SU-DHL-6 (cell line): ENCODE data around the gene RAI2.

Experiments
- H2AFZ ChIP-seq: fragments of 200-600 bp; sonication (generic); 2 replicates; pipeline ENCODE4 v1.6.1; 2014; ENCODE audit warnings: low read depth, mild to moderate bottlenecking, moderate library complexity, mixed read lengths, antibody characterized with exemption, low read length; ENCODE audit not compliant: severe bottlenecking
- H3F3A ChIP-seq: fragments of 200-600 bp; shearing (Covaris generic); 2 replicates; pipeline ENCODE4 v1.6.0; 2016; ENCODE audit warnings: antibody characterized with exemption, mild to moderate bottlenecking; ENCODE audit not compliant: insufficient read depth
- H3K27ac ChIP-seq: fragments of 200-600 bp; sonication (generic); 2 replicates; pipeline ENCODE4 v1.5.1; 2016; ENCODE audit warnings: low read depth, mild to moderate bottlenecking, low read length, moderate library complexity, mixed read lengths
- H3K27me3 ChIP-seq: fragments of 200-600 bp; sonication (generic), shearing (Covaris generic); 2 replicates; pipeline ENCODE4 v1.6.0; 2014; ENCODE audit warnings: mild to moderate bottlenecking, low read length
- H3K36me3 ChIP-seq: fragments of 200-600 bp; sonication (generic); 2 replicates; pipeline ENCODE4 v1.6.1; 2014; ENCODE audit warnings: mild to moderate bottlenecking, low read length, mixed read lengths
- H3K4me2 ChIP-seq: fragments of 300-600, 200-600 bp; shearing (Covaris generic), sonication (generic); 2 replicates; pipeline ENCODE4 v1.6.0; 2014; ENCODE audit warnings: low read length, low read depth, mild to moderate bottlenecking; ENCODE audit not compliant: poor library complexity, severe bottlenecking
- H3K4me3 ChIP-seq: fragments of 200-600 bp; sonication (generic); 2 replicates; pipeline ENCODE4 v1.5.1; 2014; ENCODE audit warnings: antibody characterized with exemption, low read length, mild to moderate bottlenecking, mixed read lengths; ENCODE audit not compliant: insufficient read depth, poor library complexity, severe bottlenecking
- H3K79me2 ChIP-seq: fragments of 200-600 bp; sonication (generic); 2 replicates; pipeline ENCODE4 v1.6.1; 2014; ENCODE audit warnings: mild to moderate bottlenecking, low read length, moderate library complexity; ENCODE audit not compliant: insufficient read depth
- H3K9ac ChIP-seq: fragments of 200-600 bp; sonication (generic); 2 replicates; pipeline ENCODE4 v1.7.0; 2014; ENCODE audit warnings: mild to moderate bottlenecking, low read length
- H3K9me2 ChIP-seq: fragments of 200-600 bp; sonication (generic); replicated peaks from 2 replicates; pipeline ENCODE4 v1.6.1; 2014; ENCODE audit warnings: low read length; ENCODE audit not compliant: insufficient read depth
- H3K9me3 ChIP-seq: fragments of 200-600 bp; sonication (generic); 2 replicates; pipeline ENCODE4 v1.6.1; 2014; ENCODE audit warnings: low read length, mixed read lengths; ENCODE audit not compliant: insufficient read depth
- H4K20me1 ChIP-seq: fragments of 200-600 bp; sonication (generic); 2 replicates; pipeline ENCODE4 v1.6.1; 2014; ENCODE audit warnings: low read depth, mild to moderate bottlenecking, antibody characterized with exemption, low read length, moderate library complexity, mixed read lengths
- CTCF ChIP-seq: fragments of 200-600 bp; sonication (generic); IDR thresholded peaks from one replicate; pipeline ENCODE4 v1.5.1; 2017; ENCODE audit warnings: antibody characterized with exemption, mild to moderate bottlenecking, low read length, moderate library complexity; ENCODE audit not compliant: insufficient read depth, poor library complexity, severe bottlenecking
- EZH2phosphoT487 ChIP-seq: fragments of 200-600 bp; sonication (generic), shearing (Covaris generic); conservative IDR thresholded peaks from 2 replicates; pipeline ENCODE4 v1.6.1; 2018; ENCODE audit warnings: mild to moderate bottlenecking, antibody characterized with exemption, low read length, moderate library complexity, mixed read lengths

RAI2 gene

DNA sequence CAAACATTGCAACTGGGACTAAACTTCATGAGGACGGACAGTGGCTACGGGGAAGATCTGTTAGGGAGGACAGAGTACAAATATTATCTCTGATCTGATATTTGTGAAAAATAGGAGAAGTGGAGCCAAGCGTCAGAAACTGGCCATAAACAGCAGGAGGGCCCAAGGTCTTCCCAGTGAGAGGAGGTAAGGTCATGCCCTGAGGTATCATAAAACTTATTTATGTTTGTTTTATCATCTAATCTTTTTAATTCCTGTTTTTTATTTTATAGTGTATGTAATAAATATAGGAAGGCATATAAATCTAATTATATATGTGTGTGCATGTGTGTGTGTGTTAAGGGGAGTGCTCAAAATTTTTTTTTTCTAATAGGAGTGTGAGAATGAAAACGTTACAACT lies 51.8 kb downstream of the RAI2 start:
- Histone ChIP-seq H3K79me2 (no peaks in the 10 kb centered on the region), H3K36me3 (no peaks in the 10 kb centered on the region), H3K4me2 (no peak overlapping the region), H4K20me1 (no peaks in the 10 kb centered on the region), H3K27ac (no peak overlapping the region), H2AFZ (no peak overlapping the region), H3K27me3 (no peaks in the 10 kb centered on the region), H3K9me3 (no peaks in the 10 kb centered on the region), H3F3A (no peaks in the 10 kb centered on the region), H3K4me3 (no peak overlapping the region), H3K9ac (no peak overlapping the region), H3K9me2 (no peaks in the 10 kb centered on the region)
- no peak for TF ChIP-seq CTCF
- no peak for TF ChIP-seq EZH2phosphoT487

- no peak overlapping the region for H3K4me3 ChIP-seq
- no peak overlapping the region for H3K9ac ChIP-seq
- H3K9me3 ChIP-seq, result no peaks in the 10 kb centered on the region
- no peak overlapping the region for H3K4me2 ChIP-seq
- TF ChIP-seq CTCF, result no peak
- no peak for TF ChIP-seq EZH2phosphoT487
- H3K27me3 ChIP-seq, result no peaks in the 10 kb centered on the region
- no peaks in the 10 kb centered on the region for H4K20me1 ChIP-seq
- no peaks in the 10 kb centered on the region for H3K9me2 ChIP-seq
- no peak overlapping the region for H3K27ac ChIP-seq
- no peak overlapping the region for H2AFZ ChIP-seq
- H3K36me3 ChIP-seq, result no peaks in the 10 kb centered on the region
- no peaks in the 10 kb centered on the region for H3K79me2 ChIP-seq
- H3F3A ChIP-seq, result no peaks in the 10 kb centered on the region
Measured at GRCh38 chrX:17805120-17805519, 56.0 kb downstream of the RAI2 start.

- no peaks in the 10 kb centered on the region for H3K36me3 ChIP-seq
- no peak for TF ChIP-seq CTCF
- TF ChIP-seq EZH2phosphoT487, result no peak
- no peaks in the 10 kb centered on the region for H3K27me3 ChIP-seq
- no peaks in the 10 kb centered on the region for H3K9me2 ChIP-seq
- no peak overlapping the region for H3K4me3 ChIP-seq
- H3K4me2 ChIP-seq, result no peak overlapping the region
- no peaks in the 10 kb centered on the region for H3F3A ChIP-seq
- H3K9me3 ChIP-seq, result no peaks in the 10 kb centered on the region
- no peak overlapping the region for H2AFZ ChIP-seq
- H4K20me1 ChIP-seq, result no peaks in the 10 kb centered on the region
- no peak overlapping the region for H3K27ac ChIP-seq
- H3K79me2 ChIP-seq, result no peaks in the 10 kb centered on the region
- H3K9ac ChIP-seq, result no peak overlapping the region
Measured at GRCh38 chrX:17803449-17803848, 57.6 kb downstream of the RAI2 start.

DNA sequence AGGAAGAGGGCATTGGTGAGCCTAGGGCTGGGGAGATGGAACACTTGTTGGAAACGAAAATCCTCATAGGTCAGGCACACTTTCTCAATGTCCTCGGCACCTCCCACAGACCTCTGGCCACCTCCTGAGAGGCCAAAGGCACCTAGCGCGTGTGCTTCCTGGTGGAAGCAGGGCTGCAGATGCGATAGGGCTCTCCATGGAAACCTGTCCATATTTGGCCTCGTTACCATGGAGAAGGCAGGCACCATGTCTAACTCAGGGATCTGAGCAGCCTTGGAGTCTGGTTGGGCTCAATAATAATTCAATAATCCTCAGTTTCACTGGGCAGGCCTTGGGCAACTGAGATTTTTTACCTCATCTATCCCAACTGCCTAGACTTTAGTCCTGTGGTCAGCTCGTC lies 58.3 kb downstream of the RAI2 start:
- no peaks in the 10 kb centered on the region for H3F3A ChIP-seq
- H3K4me3 ChIP-seq, result no peak overlapping the region
- no peaks in the 10 kb centered on the region for H3K27me3 ChIP-seq
- H2AFZ ChIP-seq, result no peak overlapping the region
- no peak overlapping the region for H3K4me2 ChIP-seq
- no peaks in the 10 kb centered on the region for H3K9me3 ChIP-seq
- H3K27ac ChIP-seq, result no peak overlapping the region
- H4K20me1 ChIP-seq, result no peaks in the 10 kb centered on the region
- no peaks in the 10 kb centered on the region for H3K9me2 ChIP-seq
- H3K79me2 ChIP-seq, result no peaks in the 10 kb centered on the region
- H3K36me3 ChIP-seq, result no peaks in the 10 kb centered on the region
- TF ChIP-seq CTCF, result no peak
- no peak for TF ChIP-seq EZH2phosphoT487
- no peak overlapping the region for H3K9ac ChIP-seq
